ENCODE measurements around the gene SNORC. TPM values are rescaled to one million over a fixed set of nuclear protein-coding genes. Genes with fewer than 3 reads are reported as not detected.

Gene SNORC
- total and polyA plus RNA-seq, 2 of the 13 experiments (the other 11 are each of a cell fraction or from before 2014, with no cell fraction given), result 59.1 to 86.1 TPM

GRCh38 chr2:232901736-232902578 is 31.9 kb downstream of the SNORC start:
- peaks cover 2 to 4% of the 10 kb centered on the region in 2 experiments; a peak in 3 of 5 replicates for H3K36me3 ChIP-seq (replicated peaks in 1 of 2; ENCODE audit: control insufficient read depth in 1 of 2, insufficient read depth in 2 of 2, low read length in 2 of 2)
- FAIRE-seq, result no peak
- no peaks in the 10 kb centered on the region for H3K79me2 ChIP-seq (ENCODE audit: insufficient read depth, low read length)
- no peaks in the 10 kb centered on the region for H4K20me1 ChIP-seq (ENCODE audit: insufficient read depth, low read length)
- intact Hi-C loops (cut with micrococcal nuclease; ENCODE audit: unreplicated experiment) (no loop called here), in situ Hi-C loops (cut with HindIII; ENCODE audit: extremely low pct_ligation_motif_present, low pct_unique_long_range_greater_than_20kb) (no loop called here)
- peak; percentile 60 for DNase-seq (ENCODE audit: low spot score)
- no peak overlapping the region for H3K4me3 ChIP-seq (replicated peaks in 1 of 3; ENCODE audit: insufficient read depth in 1 of 3, low read depth in 2 of 3, low read length in 3 of 3)
- no peak overlapping the region for H3K27ac ChIP-seq (ENCODE audit: extremely low read length, insufficient read depth, low read length)
- CTCF ChIA-PET (ENCODE audit: low intra/inter-chr PET ratio, low total read pairs), result no interaction called here
- BruUV-seq (replicated peaks), result no TSS peak
- peak; percentile 84 for ATAC-seq
- H3K9ac ChIP-seq (ENCODE audit: insufficient read depth, low read depth, low read length), result no peak overlapping the region
- H2AFZ ChIP-seq (ENCODE audit: low read length), result no peak overlapping the region
- WGBS (ENCODE audit: low lambda C conversion rate), result 83% methylated on average over 19 of the region's 28 CpGs
- H3K4me1 ChIP-seq (ENCODE audit: insufficient read depth, low read length), result peaks cover 2% of the 10 kb centered on the region
- H3K4me2 ChIP-seq (ENCODE audit: low read depth, low read length), result no peak overlapping the region
- no peaks in the 10 kb centered on the region for H3K27me3 ChIP-seq (ENCODE audit: control insufficient read depth in 1 of 2, insufficient read depth in 2 of 2, low read length in 2 of 2)
- TF ChIP-seq ELF1 (CRISPR knock-in tag; IDR thresholded peaks at IDR 0.05) (no peak), ZBTB38 (CRISPR knock-in tag; IDR thresholded peaks at IDR 0.05) (0 out of 2 replicates have a peak, but pooled peaks have one; percentile 45), ETV5 (CRISPR knock-in tag; IDR thresholded peaks at IDR 0.05; ENCODE audit: borderline replicate concordance) (peak; percentile 60; the same call in 1 of the 2 replicates), CEBPB (IDR thresholded peaks at IDR 0.05; ENCODE audit: borderline replicate concordance, low read depth, low read length) (0 out of 2 replicates have a peak, but pooled peaks have one; percentile 9), TBX2 (CRISPR knock-in tag; IDR thresholded peaks at IDR 0.05; ENCODE audit: borderline replicate concordance) (peak; percentile 30; the same call in 1 of the 2 replicates), ZMYM2 (CRISPR knock-in tag; IDR thresholded peaks at IDR 0.05) (no peak), FOSL2 (CRISPR knock-in tag; IDR thresholded peaks at IDR 0.05) (peak; percentile 92), ZNF343 (CRISPR knock-in tag; IDR thresholded peaks at IDR 0.05) (no peak), HNRNPLL (IDR thresholded peaks at IDR 0.05; ENCODE audit: low read depth, low read length, poor library complexity, severe bottlenecking) (peak; percentile 14), MAFF (IDR thresholded peaks at IDR 0.05; ENCODE audit: low read depth, low read length) (no peak)
- TF ChIP-seq, protein P1, sequence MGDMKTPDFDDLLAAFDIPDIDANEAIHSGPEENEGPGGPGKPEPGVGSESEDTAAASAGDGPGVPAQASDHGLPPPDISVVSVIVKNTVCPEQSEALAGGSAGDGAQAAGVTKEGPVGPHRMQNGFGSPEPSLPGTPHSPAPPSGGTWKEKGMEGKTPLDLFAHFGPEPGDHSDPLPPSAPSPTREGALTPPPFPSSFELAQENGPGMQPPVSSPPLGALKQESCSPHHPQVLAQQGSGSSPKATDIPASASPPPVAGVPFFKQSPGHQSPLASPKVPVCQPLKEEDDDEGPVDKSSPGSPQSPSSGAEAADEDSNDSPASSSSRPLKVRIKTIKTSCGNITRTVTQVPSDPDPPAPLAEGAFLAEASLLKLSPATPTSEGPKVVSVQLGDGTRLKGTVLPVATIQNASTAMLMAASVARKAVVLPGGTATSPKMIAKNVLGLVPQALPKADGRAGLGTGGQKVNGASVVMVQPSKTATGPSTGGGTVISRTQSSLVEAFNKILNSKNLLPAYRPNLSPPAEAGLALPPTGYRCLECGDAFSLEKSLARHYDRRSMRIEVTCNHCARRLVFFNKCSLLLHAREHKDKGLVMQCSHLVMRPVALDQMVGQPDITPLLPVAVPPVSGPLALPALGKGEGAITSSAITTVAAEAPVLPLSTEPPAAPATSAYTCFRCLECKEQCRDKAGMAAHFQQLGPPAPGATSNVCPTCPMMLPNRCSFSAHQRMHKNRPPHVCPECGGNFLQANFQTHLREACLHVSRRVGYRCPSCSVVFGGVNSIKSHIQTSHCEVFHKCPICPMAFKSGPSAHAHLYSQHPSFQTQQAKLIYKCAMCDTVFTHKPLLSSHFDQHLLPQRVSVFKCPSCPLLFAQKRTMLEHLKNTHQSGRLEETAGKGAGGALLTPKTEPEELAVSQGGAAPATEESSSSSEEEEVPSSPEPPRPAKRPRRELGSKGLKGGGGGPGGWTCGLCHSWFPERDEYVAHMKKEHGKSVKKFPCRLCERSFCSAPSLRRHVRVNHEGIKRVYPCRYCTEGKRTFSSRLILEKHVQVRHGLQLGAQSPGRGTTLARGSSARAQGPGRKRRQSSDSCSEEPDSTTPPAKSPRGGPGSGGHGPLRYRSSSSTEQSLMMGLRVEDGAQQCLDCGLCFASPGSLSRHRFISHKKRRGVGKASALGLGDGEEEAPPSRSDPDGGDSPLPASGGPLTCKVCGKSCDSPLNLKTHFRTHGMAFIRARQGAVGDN (CRISPR knock-in tag; IDR thresholded peaks at IDR 0.05), result 0 out of 2 replicates have a peak, but pooled peaks have one; percentile 19
- H3K9me3 ChIP-seq (ENCODE audit: low read length), result no peaks in the 10 kb centered on the region
- POLR2A ChIA-PET, result interaction anchor here (0.5 kb wide), 1 partner anchor 111 kb away, joined by 3 read pairs; the partner anchor contains the start of gene NGEF
